Bronchial epithelial cell (primary cell): ENCODE data around the gene ITGB2. TPM values are rescaled to one million over a fixed set of nuclear protein-coding genes. Genes with fewer than 3 reads are reported as not detected.
A peak's percentile ranks its signal among the peaks of the same experiment; 100 is the strongest.

Experiments used
- DNase-seq: peaks from one replicate; pipeline ENCODE4 v3.0.0-alpha.2; 2010; ENCODE audit warnings: low read depth
- FAIRE-seq: peaks from 2 replicates; lab custom pipeline; 2011; peaks lifted over from hg19 to GRCh38; lab: Jason Lieb, UNC
- H3K27me3 ChIP-seq: 2 replicates; pipeline ENCODE4 v1.5.1; 2011; ENCODE audit warnings: low read length; ENCODE audit not compliant: control insufficient read depth, insufficient read depth
- H3K36me3 ChIP-seq: 2 replicates; pipeline ENCODE4 v1.5.1; 2011; ENCODE audit warnings: low read length; ENCODE audit not compliant: control insufficient read depth, insufficient read depth
- H3K4me3 ChIP-seq: 2 replicates; pipeline ENCODE4 v1.5.1; 2011; ENCODE audit warnings: mild to moderate bottlenecking, low read depth, low read length, control low read depth
- total RNA-seq: library from RNA; depleted of rRNA; stranded (reverse); fragments of >200 nt; gene quantifications from 2 replicates; pipeline ENCODE4 v1.2.1, GENCODE V29; 2014
- TF ChIP-seq, protein P1 (sequence below): IDR thresholded peaks from 2 replicates; pipeline ENCODE4 v1.5.1; 2011; ENCODE audit warnings: mild to moderate bottlenecking, moderate library complexity, low read length, control low read depth, inconsistent platforms; ENCODE audit not compliant: insufficient read depth, severe bottlenecking

ITGB2 gene
- total RNA-seq, 1 donor from 2014 or later = 1.1 TPM

DNA sequence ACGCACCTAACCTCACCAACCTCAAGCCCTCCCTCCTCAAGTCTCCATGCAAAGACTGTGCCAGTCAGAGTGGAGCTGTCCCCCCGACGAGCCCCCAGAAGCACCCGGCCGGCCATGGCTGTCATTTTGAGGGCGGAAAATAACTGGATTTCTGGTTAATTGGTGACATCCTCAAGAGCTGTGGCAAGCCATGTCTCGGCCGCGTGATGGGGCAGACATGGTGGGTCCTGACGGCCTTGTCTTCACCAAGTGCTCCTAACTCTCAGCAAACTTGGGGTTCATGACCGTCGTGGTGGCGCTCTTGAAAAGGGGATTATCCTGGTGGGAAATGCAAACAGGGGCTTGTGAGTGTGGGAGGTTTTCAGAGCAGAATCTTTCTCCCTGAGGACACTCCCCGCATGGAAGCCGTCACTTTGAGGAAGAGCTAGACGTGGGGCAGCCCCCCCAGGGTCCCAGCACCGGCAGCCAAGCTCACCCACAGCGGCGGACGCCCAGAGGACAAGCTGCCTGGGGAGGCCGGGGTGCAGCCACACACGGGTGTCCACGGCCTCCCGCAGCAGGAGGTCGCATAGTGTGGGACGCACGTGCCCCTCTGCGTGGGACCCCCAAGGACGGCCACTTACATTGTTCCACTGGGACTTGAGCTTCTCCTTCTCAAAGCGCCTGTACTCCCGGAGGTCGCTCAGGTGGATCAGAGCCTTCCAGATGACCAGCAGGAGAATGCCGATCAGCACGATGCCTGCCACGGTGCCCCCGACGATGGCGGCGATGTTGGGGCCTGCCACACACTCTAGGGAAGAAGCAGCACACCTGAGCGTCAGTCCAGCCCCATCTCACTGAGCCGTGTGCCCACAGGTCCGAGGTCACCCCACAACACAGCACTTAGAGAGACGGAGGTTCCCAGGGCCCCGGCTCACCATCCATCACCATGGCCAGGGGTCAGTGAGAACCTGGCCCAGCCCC is 34.3 kb downstream of the ITGB2 start:
- TF ChIP-seq, protein P1, sequence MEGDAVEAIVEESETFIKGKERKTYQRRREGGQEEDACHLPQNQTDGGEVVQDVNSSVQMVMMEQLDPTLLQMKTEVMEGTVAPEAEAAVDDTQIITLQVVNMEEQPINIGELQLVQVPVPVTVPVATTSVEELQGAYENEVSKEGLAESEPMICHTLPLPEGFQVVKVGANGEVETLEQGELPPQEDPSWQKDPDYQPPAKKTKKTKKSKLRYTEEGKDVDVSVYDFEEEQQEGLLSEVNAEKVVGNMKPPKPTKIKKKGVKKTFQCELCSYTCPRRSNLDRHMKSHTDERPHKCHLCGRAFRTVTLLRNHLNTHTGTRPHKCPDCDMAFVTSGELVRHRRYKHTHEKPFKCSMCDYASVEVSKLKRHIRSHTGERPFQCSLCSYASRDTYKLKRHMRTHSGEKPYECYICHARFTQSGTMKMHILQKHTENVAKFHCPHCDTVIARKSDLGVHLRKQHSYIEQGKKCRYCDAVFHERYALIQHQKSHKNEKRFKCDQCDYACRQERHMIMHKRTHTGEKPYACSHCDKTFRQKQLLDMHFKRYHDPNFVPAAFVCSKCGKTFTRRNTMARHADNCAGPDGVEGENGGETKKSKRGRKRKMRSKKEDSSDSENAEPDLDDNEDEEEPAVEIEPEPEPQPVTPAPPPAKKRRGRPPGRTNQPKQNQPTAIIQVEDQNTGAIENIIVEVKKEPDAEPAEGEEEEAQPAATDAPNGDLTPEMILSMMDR = no peak
- FAIRE-seq (no peak), DNase-seq (no peak)
- no peak overlapping the region for H3K4me3 ChIP-seq
- H3K36me3 ChIP-seq = no peaks in the 10 kb centered on the region
- H3K27me3 ChIP-seq = peaks cover 2% of the 10 kb centered on the region

DNA sequence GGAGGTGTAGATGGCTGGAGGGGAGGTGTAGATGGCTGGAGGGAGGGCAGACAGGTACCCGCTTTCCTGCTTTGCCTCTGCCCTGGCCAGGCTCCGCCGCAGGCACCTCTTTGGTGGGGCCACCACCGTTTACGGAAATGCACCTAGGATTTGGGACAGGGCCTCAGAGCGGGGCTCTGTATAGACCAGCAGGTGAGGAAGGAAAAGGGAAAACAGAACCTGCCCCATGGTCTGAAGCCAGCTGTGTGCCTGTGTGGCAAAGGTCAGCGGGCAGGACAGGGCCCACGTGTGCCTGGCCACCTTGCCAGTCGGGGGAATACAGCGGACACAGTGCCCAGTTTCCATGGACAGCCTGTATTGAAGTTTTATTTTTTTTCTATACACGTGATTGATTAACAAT is 35.1 kb downstream of the ITGB2 start:
- Histone ChIP-seq H3K4me3 (no peak overlapping the region), H3K27me3 (no peaks in the 10 kb centered on the region), H3K36me3 (no peaks in the 10 kb centered on the region)
- DNase-seq (no peak), FAIRE-seq (no peak)
- TF ChIP-seq, protein P1 = no peak

DNA sequence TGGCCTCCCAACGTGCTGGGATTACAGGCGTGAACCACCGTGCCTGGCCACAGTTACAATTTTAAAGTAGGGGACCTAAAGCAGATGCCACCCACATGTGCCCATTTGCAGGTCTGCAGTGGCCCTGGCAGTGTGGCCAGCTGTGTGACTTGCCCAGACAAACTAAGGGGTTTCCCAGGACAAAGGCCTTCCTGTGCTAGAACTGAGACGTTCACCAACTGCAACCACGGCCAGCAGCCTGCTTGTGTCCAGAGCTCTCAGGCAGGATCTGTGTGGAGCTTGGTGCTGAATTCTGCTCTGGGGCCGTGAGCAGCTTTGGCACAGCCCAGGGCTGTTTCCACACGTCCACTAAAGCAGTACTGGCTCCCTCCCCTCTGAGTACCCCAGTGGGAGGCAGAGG is 36.6 kb downstream of the ITGB2 start:
- FAIRE-seq (no peak), DNase-seq (no peak)
- H3K4me3 ChIP-seq = no peak overlapping the region
- H3K36me3 ChIP-seq = no peaks in the 10 kb centered on the region
- TF ChIP-seq, protein P1 = no peak
- H3K27me3 ChIP-seq = no peaks in the 10 kb centered on the region

DNA sequence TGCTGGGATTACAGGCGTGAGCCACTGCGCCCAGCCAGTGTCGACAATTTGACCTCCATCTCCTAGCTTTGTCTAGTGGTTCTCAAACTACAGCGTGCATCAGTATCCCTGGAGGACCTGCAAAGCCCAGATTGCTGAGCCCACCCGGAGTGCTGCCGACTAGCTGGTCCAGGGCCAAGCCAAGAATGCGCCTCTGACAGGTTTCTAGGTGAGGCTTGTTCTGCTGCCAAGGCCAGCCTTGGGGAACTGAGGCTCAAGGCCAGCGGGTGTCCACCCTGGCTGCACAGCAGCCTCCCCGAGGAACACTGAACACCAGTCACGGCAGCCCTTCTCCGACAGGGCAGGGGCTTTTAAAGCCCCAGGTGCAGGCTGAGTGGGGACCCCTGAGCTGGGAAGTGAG is 37.4 kb downstream of the ITGB2 start:
- H3K4me3 ChIP-seq = no peak overlapping the region
- TF ChIP-seq, protein P1 = no peak
- no peaks in the 10 kb centered on the region for H3K36me3 ChIP-seq
- FAIRE-seq (no peak), DNase-seq (no peak)
- H3K27me3 ChIP-seq = no peaks in the 10 kb centered on the region

DNA sequence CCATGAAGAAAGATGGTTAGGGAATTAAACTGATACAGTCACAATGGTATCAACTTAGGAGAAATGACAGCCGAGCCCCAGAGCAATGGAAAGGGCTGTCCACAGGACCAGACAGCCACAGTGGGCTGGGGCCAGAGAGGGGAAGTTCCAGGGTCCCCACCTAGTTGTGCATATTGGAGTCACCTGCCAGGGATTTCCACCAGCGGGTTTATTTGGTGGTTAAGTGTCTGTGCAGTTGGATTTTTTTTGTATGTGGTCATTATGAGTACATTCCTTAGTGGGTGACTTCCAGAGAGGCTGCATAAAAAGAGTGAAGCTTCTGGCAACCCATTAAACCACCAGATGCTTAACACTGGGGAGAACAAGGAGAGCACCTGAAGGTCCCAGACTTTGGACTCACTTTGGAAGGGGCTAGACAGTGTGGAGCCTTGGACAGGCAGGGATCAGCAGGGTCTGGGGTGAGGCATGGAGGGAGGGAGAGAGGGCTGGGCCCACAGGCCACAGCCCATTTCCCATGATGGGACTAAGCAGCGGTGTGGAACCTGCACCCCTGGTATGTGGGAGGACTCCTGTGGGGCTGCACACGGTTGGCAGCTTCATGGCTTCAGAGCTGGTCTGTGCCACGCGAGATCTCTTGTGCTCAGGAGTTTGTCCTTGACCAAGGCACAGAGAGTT is 39.4 kb downstream of the ITGB2 start:
- DNase-seq (peak; percentile 31), FAIRE-seq (no peak)
- TF ChIP-seq, protein P1 = no peak
- Histone ChIP-seq H3K4me3 (no peak overlapping the region), H3K36me3 (no peaks in the 10 kb centered on the region), H3K27me3 (no peaks in the 10 kb centered on the region)
